Body of pancreas (tissue), 4 donors: ENCODE data around the gene GRIK4. TPM values are rescaled to one million over a fixed set of nuclear protein-coding genes. Genes with fewer than 3 reads are reported as not detected.

Source experiments
- ATAC-seq: fragments of 150-250 bp; one replicate; pipeline ENCODE4 v1.9.1; 2016
- DNase-seq, 4 donors: peaks; one replicate each; pipeline ENCODE4 v3.0.0-alpha.2; 2019
- H3K27ac ChIP-seq, 4 donors: fragments of 200-600 bp; sonication (generic); 1 replicate in 3 of 4; 2 replicates in 1 of 4; pipeline versions ENCODE4 v1.5.1 to v1.6.1; 2016 to 2019; ENCODE audit warnings: mild to moderate bottlenecking in 1 of 4, mixed read lengths in 1 of 4, moderate library complexity in 1 of 4
- H3K27me3 ChIP-seq, 2 donors: fragments of 200-600 bp; sonication (generic); one replicate each; pipeline ENCODE4 v1.6.0; 2016; ENCODE audit warnings: mild to moderate bottlenecking in 1 of 2
- H3K36me3 ChIP-seq, 2 donors: fragments of 200-600 bp; sonication (generic); replicated peaks in 1 of 2; 2 replicates each; pipeline ENCODE4 v1.5.1; 2016; ENCODE audit warnings: low read depth in 2 of 2; ENCODE audit not compliant: insufficient read depth in 1 of 2
- H3K4me1 ChIP-seq: fragments of 200-600 bp; sonication (generic); one replicate; pipeline ENCODE4 v1.6.0; 2016
- H3K4me3 ChIP-seq, 2 donors: fragments of 200-600 bp; sonication (generic); 1 replicate in 1 of 2; 2 replicates in 1 of 2; pipeline ENCODE4 v1.5.1; 2016 to 2019
- H3K9me3 ChIP-seq, 3 donors: fragments of 200-600 bp; sonication (generic); 1 replicate in 2 of 3; 2 replicates in 1 of 3; pipeline ENCODE4 v1.5.1; 2016
- POLR2A ChIP-seq, 3 donors: fragments of 450-650 bp; IDR thresholded peaks; one replicate each; pipeline ENCODE4 v1.6.1; 2016; ENCODE audit warnings: antibody characterized with exemption in 3 of 3, mild to moderate bottlenecking in 2 of 3
- whole genome bisulfite sequencing, 2 donors: methylation state at CpG; one replicate each; pipeline ENCODE4 v1.1.5; 2017; 5-methylcytosine and 5-hydroxymethylcytosine counted together
- intact Hi-C: fragments of 100-400 bp; cut with DNase I; formaldehyde crosslinking; loops from one replicate; pipeline ENCODE4 v1.15.1; 2023
- total RNA-seq, 2 donors: library from RNA; depleted of rRNA; stranded (reverse); fragments of >200 nt; gene quantifications; one replicate each; pipeline ENCODE4 v1.1.0, GENCODE V29; 2016
- TF ChIP-seq, protein P1 (sequence below), 7 experiments: fragments of 450-650 bp in 4 of 7; fragments of 200-600 bp in 3 of 7; sonication (generic) in 3 of 7; IDR thresholded peaks; one replicate each; pipeline ENCODE4 v1.5.1; 2016 to 2019; ENCODE audit warnings: antibody characterized with exemption in 7 of 7

The GRIK4 gene
- total RNA-seq, 2 donors from 2014 or later: not detected

DNA sequence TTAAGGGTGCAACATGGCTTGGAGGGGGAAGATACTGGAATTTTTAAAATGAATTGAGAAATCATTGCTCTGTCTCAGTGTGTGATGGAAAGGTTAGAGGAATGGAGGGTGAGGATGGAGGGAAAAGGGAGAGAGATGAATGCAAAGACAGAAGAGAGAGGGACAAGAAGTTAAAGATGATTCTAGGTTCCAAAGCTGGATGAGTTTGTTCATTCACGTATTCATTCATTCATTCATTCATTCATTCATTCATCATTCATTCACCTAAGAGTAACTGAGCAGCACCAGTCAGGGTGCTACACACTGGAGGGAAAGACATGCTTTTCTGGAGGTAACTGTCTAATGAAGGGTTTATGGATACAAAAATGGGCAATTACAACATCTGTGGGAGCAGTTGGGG is 209.2 kb downstream of the GRIK4 start:
- Histone ChIP-seq H3K4me3 (no peak overlapping the region), H3K36me3 (no peaks in the 10 kb centered on the region), H3K4me1 (no peaks in the 10 kb centered on the region), H3K27me3 (no peaks in the 10 kb centered on the region), H3K27ac (no peak overlapping the region), H3K9me3 (peaks cover 0 to 3% (median 0%) of the 10 kb centered on the region in 3 donors)
- ATAC-seq (no peak), DNase-seq (no peak)
- 44 to 58% methylated on average over 1 of the region's 1 CpG for WGBS, 2 donors
- intact Hi-C loops: loop anchor here (10.0 kb wide), 1 partner anchor 56 kb away; no protein-coding TSS in a partner anchor
- no peak for TF ChIP-seq POLR2A (IDR thresholded peaks at IDR 0.05)
- TF ChIP-seq, protein P1, sequence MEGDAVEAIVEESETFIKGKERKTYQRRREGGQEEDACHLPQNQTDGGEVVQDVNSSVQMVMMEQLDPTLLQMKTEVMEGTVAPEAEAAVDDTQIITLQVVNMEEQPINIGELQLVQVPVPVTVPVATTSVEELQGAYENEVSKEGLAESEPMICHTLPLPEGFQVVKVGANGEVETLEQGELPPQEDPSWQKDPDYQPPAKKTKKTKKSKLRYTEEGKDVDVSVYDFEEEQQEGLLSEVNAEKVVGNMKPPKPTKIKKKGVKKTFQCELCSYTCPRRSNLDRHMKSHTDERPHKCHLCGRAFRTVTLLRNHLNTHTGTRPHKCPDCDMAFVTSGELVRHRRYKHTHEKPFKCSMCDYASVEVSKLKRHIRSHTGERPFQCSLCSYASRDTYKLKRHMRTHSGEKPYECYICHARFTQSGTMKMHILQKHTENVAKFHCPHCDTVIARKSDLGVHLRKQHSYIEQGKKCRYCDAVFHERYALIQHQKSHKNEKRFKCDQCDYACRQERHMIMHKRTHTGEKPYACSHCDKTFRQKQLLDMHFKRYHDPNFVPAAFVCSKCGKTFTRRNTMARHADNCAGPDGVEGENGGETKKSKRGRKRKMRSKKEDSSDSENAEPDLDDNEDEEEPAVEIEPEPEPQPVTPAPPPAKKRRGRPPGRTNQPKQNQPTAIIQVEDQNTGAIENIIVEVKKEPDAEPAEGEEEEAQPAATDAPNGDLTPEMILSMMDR (IDR thresholded peaks at IDR 0.05): no peak

DNA sequence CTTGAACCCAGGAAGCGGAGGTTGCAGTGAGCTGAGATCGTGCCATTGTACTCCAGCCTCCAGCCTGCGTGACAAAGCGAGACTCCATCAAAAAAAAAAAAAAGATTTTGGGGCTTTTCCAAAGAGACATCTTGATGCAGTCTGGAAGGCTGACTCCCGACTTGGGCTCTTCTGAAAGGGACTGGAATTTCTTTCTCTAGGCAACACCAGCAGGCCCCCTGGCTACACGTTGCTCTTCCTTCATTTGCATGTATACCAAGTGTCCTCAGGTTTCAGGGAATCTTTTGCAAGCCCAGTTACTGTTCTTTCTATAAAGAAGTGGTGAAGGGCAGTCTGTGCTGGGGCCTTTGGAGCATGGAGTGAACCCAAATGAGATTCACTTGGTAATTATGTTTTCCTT is 211.0 kb downstream of the GRIK4 start:
- 54 to 66% methylated on average over 6 of the region's 6 CpGs for WGBS, 2 donors
- intact Hi-C loops: loop anchor here (10.0 kb wide), 1 partner anchor 58 kb away; no protein-coding TSS in a partner anchor
- DNase-seq: no peak

DNA sequence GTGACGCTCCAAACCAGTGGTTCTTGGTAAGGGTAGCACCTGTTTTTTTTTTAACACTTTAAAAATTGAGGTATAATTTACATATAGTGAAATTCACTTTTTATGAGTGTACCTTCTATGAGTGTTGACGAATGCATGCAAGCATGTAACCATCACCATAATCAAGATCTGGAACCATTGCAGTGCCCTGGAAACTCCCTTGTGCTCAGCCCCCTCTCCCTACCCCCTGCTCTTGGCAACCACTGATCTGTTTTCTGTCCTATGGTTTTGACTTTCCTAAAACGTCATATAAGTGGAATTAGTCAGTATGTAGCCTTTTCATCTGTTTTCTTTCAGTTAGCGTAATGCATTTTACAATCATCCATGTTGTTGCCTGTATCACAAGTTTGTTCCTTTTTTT is 212.2 kb downstream of the GRIK4 start:
- H3K4me1 ChIP-seq: no peaks in the 10 kb centered on the region
- 71% methylated on average over 4 of the region's 4 CpGs for WGBS, 2 donors
- ATAC-seq (no peak), DNase-seq (no peak)
- H3K36me3 ChIP-seq: no peaks in the 10 kb centered on the region
- H3K27me3 ChIP-seq: no peaks in the 10 kb centered on the region
- intact Hi-C loops: loop anchor here (10.0 kb wide), 1 partner anchor 59 kb away; no protein-coding TSS in a partner anchor
- TF ChIP-seq, protein P1 (IDR thresholded peaks at IDR 0.05): no peak
- no peak for TF ChIP-seq POLR2A (IDR thresholded peaks at IDR 0.05)
- H3K27ac ChIP-seq: no peak overlapping the region
- H3K4me3 ChIP-seq: no peak overlapping the region
- H3K9me3 ChIP-seq: peaks cover 0 to 16% (median 0%) of the 10 kb centered on the region in 3 donors

More for the DNA sequence above, 211.0 kb downstream of the GRIK4 start:
- TF ChIP-seq POLR2A (IDR thresholded peaks at IDR 0.05): no peak
- TF ChIP-seq, protein P1 (IDR thresholded peaks at IDR 0.05): no peak
- no peaks in the 10 kb centered on the region for H3K27me3 ChIP-seq
- ATAC-seq: no peak
- H3K4me1 ChIP-seq: no peaks in the 10 kb centered on the region
- H3K4me3 ChIP-seq: no peak overlapping the region
- H3K36me3 ChIP-seq: no peaks in the 10 kb centered on the region
- no peak overlapping the region for H3K27ac ChIP-seq
- peaks cover 0 to 16% (median 0%) of the 10 kb centered on the region in 3 donors for H3K9me3 ChIP-seq

DNA sequence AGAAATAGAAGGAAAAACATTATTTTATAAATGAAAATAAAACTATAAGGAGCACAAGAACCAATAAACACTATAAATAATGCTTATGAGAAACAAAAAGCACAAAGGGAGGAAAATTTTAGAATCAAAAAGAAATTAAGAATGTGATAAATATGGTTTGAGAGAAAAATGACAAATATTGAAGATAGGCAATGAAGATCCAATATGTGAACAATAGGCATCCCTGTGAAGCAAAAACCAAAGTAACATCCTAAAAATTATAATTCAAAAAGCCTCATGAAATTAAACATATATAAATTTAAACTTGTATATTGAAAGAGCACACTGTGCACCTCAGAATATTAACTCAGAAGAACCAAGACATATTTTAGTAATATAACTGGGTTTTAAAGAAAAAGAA is 216.2 kb downstream of the GRIK4 start:
- intact Hi-C loops: loop anchor here (10.0 kb wide), 1 partner anchor 63 kb away; no protein-coding TSS in a partner anchor
- no peak for ATAC-seq
- no peak overlapping the region for H3K27ac ChIP-seq
- no peak for DNase-seq
- TF ChIP-seq, protein P1 (IDR thresholded peaks at IDR 0.05): no peak
- TF ChIP-seq POLR2A (IDR thresholded peaks at IDR 0.05): no peak
- no peaks in the 10 kb centered on the region for H3K4me1 ChIP-seq
- H3K9me3 ChIP-seq: peaks cover 0 to 16% (median 0%) of the 10 kb centered on the region in 3 donors
- H3K36me3 ChIP-seq: no peaks in the 10 kb centered on the region
- no peak overlapping the region for H3K4me3 ChIP-seq
- no peaks in the 10 kb centered on the region for H3K27me3 ChIP-seq

DNA sequence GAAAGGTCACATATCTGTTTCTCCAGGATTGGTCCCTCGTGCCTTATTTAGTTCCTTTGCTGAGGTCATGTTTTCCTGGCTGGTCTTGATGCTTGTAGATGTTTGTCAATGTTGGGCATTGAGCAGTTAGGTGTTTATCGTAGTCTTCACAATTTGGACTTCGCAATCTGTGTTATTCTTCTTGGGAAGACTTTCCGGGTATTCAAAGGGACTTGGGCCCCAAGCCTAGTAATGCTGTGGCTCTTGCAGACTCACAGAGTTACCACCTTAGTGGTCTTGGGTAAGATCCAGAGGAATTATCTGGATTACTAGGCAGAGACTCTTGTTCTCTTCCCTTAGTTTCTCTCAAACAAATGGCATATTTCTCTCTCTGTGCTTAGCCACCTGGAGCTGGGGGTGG is 223.5 kb downstream of the GRIK4 start:
- no peaks in the 10 kb centered on the region for H3K27me3 ChIP-seq
- H3K4me1 ChIP-seq: no peaks in the 10 kb centered on the region
- H3K27ac ChIP-seq: no peak overlapping the region
- intact Hi-C loops: no loop called here
- DNase-seq (no peak), ATAC-seq (no peak)
- TF ChIP-seq POLR2A (IDR thresholded peaks at IDR 0.05): no peak
- TF ChIP-seq, protein P1 (IDR thresholded peaks at IDR 0.05): no peak
- no peaks in the 10 kb centered on the region for H3K9me3 ChIP-seq
- no peak overlapping the region for H3K4me3 ChIP-seq
- 58% methylated on average over 4 of the region's 4 CpGs for WGBS, 2 donors
- H3K36me3 ChIP-seq: no peaks in the 10 kb centered on the region
